Dedifferentiated amniotic fluid mesenchymal stem cell (primary cell): Measurements from ENCODE around the gene MND1.
"Not testable (repeated sequence)": the region's sequence is repeated elsewhere in the genome, so short reads cannot be mapped to it uniquely, and the experiment has no call there.

Experiments used
- DNase-seq: peaks from one replicate; pipeline ENCODE4 v3.0.0-alpha.2; 2016; ENCODE audit errors: extremely low spot score

The MND1 gene

DNA sequence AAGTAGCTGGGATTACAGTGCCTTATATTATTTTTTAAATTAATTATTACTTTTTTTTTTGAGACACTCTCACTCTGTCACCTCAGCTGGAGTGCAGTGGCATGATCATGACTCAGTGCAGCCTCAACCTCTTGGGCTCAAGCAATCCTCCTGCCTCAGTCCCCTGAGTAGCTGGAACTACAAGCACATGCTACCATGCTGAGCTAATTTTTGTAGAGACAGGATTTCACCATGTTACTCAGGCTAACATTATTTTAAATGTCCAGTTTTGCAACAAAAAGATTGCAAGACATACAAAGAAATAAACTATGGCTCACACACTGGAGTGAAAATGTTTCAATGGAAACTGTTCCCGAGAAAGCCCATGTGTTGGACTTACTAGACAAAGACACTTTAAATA is 59.2 kb downstream of the MND1 start:
- DNase-seq, result no peak

DNA sequence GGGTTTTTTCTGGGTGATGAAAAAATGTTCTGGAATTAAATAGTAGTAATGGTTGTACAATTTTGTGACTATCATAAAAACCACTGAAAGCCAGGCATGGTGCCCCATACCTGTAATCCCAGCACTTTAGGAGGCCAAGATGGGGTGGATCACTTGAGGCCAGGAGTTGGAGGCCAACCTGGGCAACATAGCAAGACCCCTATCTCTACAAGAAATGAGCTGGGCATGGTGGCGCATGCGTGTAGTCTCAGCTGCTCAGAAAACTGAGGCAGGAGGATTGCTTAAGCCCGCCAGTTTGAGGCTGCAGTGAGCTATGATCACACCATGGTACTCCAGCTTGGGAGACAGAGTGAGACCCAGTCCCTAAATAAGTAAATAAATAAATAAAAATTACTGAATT is 63.4 kb downstream of the MND1 start:
- DNase-seq, result no peak

DNA sequence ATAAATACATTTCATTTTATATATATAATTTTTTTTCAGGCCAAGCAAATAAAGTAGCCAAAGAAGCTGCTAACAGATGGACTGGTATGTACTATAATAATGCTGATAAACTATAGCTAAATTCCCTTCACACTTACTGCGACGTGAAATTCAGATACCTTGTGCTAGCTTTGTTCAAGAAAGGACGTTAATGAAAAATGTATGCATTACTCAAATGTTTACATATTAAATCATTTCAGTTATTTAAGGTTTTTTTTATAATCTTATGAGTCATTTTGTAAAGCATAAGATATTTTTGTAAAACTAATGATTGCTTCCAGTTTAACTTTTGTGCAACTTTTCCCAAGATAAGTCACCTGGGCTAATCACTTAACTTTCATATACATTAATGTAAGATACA is 64.4 kb downstream of the MND1 start:
- DNase-seq, result no peak

DNA sequence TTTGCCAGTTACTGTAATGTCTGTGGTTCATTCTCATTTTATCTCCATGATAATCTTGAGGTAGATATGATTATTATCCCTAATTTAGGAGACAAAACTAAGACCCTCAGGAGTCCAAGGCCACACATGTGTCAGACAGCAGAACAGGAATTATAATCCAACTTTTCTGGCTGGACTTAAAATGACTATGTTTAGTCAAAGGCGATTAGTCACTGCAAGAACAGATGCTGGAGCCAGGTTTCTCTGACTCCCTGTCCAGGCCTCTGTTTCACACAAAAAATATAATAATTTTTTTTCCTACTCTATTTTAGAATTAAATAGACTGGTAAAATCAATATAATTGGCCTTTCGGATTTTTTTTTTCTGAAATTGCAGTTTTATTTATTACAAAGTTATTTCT is 64.9 kb downstream of the MND1 start:
- DNase-seq, result peak; percentile 47

DNA sequence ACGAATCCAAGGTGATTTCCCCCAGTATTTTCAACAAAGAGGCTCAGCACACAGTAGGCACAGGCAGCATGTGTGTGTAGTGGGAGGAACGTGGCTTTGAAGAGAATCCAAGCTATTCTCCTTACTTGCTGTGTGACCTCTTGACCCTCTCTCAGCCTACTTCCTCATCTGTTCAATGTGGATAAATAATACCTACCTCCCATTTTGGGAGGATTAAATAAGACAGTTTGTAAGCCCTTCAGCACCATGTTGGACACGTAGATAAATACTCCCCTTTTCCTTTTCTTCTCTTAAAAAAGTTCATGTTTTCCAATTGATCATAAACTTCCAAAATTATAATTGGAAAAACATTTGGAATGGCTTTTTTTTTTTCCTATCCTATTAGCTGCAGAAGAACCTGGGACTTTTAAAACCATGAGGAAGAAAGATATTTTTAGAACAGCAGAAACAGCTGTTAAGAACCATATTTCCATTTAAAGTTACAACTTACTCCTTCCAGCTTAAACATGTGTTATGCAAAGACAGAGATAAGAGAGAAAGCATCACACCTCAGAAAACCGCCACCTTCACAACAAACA is 65.5 kb downstream of the MND1 start:
- DNase-seq, result no peak

DNA sequence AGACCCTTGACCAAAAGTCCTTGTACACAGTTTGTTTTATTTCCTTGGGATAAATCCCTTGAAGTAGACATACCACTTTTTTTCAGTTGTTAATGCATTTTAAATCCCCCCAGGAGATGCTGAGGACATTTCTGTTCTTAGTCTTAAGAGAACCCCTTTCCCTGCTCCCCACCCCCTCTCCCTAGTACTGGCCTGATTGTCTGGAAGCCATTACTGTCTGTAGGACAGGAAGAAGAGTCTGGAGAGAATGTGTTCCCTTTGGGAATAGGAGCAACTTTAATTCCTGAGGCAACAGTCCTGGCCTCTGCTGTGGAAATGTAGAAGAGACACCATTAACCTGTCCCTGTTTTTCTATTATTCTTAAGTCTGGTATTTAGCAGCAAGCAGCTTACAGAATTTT is 69.4 kb downstream of the MND1 start:
- DNase-seq, result no peak

DNA sequence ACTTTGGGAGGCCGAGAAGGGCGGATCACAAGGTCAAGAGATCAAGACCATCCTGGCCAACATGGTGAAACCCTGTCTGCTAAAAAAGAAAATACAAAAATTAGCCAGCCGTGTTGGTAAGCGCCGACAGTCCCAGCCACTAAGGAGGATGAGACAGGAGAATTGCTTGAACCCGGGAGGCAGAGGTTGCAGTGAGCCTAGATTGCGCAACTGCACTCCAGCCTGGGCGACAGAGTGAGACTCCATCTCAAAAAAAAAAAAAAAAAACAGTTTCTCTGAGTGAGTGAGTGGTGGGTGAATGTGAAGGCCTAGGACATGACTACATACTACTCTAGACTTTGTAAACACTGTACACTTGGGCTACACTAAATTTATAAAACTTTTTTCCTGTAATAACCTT is 72.0 kb downstream of the MND1 start:
- not testable (repeated sequence) for DNase-seq

DNA sequence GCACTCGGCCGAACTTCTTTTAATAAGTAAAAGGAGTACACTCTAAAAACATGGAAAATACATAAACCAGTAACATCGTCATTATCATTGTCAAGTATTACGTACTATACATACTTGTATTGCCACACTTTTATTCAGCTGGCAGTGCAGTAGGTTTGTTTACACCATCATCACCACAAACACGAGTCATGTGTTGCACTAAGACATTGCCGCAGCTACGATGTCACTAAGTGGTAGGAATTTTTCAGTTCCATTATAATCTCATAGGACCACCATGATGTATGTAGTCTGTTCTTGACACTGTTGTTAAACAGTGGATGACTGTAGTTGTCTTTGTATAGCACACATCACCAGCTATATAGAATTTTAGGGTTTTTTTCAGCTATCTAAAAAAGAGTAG is 73.6 kb downstream of the MND1 start:
- DNase-seq, result no peak

DNA sequence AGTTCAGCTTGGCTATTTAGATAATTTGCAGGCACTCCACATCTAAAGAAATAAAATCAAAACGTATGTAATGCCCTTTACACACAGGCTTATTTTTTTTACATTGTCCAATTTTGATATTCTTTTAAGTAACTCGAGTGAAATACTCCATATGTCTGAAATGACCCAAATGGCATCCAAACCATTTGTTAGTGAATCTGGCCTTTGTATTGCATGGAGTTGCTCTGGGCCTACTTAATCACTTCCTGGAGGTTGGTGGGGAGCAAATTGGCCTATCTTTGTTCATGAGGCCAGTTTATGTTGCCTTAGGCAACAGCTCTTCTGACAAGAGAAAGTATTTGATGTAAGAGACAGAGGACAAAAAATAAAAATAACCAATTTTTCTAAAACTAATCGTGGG is 74.1 kb downstream of the MND1 start:
- no peak for DNase-seq

DNA sequence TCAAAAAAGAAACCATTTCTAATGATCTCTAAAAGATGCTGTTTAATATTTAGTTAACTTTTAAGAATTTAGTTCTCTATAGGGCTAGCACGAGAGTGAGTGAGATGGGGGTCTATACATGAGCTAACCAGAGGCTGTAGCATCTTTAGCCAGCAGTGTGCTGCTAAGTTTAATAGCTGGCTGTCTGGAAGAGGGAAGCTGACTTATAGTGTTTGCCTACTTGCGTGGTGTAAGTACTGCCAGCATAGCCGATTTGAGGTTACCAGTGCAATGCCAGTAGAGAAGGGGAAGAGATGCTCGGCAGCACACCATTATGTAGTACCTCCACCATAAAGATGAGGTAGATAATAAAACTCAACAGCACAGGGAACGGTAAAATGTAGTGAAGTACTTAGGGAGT is 74.5 kb downstream of the MND1 start:
- no peak for DNase-seq

DNA sequence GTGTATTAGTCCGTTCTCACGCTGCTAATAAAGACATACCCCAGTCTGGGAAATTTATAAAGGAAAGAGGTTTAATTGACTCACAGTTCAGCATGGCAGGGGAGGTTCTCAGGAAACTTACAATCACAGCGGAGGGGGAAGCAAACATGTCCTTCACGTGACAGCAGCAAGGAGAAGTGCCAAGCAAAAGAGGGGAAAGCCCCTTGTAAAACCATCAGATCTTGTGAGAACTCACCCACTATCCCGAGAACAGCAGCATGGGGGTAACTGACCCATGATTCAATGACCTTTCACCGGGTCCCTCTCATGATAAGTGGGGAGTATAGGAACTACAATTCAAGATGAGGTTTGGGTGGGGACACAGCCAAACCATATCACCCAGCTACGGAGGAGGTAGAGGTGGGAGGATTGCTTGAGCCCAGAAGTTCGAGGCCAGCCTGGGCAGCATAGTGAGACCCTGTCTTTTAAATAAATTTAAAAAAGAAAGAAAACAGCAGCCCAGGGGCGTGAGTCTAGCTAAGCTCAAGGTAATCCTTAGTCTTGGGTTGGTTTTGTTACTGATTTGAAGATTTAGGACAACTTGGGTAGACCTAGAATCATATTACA is 75.3 kb downstream of the MND1 start:
- no peak for DNase-seq

DNA sequence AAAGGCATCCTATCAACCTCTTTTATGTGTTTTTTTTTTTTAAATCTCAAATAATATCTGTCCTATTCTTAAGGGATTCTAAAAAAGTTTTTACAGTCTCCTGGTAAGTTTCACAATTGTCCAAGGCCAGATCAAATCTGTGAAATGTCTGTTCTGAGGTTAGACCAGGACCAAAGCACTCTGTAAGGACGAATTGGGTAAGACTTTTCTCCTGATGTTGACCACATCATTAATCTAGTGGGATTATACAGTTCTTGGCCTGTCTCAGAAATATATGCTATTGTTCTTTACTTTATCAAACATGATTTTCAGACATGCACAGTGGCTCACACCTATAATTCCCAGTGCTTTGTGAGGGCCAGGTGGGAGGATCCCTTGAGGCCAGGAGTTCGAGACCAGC is 75.9 kb downstream of the MND1 start:
- DNase-seq, result no peak

DNA sequence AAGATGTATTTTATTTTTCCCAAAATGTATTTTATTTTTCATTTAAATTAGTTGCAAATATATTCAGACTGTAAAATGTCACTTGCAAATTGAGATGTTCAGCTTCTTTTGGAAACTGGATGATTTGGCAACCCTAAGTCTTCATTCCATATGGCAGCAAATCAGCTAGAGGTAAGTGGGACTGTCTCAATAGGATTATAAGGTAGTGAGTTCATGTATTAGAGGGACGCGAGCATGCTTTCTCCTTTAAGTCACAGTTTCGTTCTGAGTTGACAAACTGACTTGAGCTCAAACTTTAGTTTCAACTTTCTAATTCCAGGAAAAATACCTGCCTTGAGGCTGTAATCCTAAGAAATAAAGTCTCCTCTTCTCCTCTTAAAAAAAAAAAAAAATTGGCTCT is 77.5 kb downstream of the MND1 start:
- no peak for DNase-seq

DNA sequence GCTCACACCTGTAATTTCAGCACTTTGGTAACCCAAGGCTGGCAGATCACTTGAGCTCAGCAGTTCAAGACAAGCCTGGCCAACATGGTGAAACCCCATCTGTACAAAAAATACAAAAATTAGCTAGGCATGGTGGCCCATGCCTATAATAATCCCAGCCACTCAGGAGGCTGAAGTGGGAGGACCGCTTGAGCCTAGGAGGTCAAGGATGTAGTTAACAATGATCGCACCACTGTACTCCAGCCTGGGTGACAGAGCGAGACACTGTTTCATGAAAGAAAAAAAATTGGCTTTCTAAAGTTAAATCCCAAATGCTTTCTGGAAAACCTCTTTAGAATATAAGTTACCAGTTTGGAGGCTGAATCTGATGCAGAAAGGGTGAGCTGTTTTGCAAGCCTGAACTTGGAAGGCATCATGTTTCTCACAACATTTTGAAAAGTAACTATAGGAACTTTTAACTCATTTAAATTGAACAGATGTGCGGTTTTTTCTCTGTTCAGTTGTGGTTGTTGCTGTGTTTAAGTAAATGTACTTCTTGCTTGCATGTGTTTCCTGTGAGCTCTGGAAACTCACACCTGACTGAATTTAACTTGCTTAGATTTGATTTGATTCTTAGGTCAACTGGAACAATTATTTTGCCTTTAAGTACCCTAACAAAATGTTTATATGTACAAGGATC is 81.9 kb downstream of the MND1 start:
- no peak for DNase-seq

DNA sequence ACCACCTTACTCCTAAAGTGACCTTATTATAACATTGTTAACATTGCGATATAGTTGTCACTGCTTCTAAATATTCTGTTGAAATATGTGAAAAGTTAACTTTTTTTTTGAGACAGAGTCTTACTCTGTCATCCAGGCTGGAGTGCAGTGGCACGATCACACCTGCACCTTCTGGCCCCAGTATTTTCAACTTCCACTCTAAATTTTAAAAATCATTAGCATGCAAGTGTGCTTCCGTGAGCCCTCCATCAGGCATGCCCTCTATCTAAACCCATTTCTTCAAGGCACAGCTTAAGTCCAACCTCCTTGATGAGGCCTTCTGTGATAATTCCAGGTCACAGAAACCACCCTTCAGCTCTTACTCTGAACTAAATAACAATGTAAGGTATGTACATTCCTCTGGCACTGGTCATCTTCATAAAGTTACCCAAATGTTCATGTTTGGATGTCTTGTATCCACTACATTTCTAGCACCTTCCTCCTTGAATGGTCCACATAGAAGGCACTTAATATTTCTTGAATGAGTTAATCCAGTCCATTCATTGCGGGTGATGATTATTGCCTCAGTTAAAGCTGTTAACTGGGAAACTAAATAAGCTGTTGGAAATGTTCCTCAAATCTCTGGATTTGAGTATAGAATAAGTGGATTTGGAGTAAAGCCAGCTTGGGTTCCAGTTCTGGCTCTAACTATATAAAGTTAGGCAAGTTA is 83.0 kb downstream of the MND1 start:
- no peak for DNase-seq

DNA sequence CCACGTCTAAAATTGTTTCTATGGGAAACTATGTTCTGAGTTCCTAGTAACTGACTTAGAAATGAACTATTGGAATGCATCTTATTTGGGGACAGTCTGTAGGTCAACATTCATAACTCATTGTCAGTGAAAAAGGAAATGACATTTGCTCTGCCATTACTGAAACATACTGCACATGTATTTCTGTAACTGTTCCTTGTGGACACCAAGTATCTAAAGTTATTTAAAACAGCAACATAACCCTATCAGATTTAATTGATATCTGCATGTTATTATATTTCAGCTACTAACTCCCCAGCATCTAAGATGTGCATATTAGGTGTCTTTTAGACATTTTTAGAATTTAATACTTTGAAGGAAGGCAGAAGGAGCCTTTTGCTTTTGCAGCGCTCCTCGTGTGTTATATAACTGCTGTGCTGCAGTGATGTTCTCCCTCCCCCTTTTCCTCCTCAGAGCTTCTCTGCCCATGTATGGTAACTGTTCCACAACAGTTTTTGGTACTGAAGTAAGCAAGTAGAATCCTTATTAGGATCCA is 84.5 kb downstream of the MND1 start:
- no peak for DNase-seq

DNA sequence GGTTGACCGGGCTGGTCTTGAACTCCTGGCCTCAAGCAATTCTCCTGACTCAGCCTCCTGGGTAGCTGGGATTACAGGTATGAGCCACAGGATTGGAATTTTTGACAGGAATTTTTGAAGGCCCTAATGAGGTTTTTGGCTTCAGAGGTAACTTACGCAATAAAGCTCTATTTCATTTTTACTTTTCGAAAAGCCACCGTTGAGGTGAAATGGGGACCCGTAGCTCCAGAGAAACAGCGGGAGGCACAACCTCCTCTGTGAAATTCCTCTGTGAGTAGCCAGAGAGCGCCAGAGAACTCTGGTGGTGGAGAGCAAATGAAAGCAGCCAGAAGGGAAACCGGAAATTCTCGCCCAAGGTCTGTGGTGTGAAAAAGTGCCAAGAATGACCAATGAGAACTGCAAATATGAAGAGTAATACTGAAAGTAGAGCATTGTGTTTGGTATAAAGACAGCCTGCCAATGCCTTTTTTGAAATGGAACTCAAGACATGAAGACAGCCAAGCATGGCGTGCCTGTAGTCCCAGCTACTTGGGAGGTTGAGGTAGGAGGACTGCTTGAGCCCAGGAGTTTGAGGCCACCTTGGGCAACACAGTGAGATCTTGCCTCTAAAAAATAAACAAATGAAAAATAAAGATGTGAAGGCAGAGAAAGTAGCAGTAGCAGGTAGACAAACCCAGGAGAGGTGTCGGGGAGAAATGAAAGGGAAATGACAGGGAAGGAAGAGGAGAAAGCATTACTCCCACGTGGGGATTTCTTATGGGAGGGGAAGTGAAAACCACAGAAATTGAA is 88.7 kb downstream of the MND1 start:
- DNase-seq, result no peak

DNA sequence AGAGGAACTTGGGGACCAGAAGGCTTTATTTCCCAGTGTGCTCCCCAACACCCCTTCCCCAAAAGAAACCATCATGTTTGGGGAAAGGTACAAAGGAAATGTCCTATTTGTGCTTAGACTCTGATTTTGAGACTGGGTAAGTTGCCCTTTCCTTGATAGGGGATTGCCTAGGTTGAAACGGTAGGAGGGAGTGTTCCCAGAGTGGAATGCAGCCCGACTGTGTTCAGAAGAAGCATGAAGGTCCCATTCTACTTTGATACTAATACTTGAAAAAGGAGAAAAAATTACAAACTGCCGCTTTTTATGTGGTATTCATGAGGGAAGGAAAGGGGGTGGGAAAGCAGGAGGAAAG is 89.2 kb downstream of the MND1 start:
- DNase-seq, result no peak

DNA sequence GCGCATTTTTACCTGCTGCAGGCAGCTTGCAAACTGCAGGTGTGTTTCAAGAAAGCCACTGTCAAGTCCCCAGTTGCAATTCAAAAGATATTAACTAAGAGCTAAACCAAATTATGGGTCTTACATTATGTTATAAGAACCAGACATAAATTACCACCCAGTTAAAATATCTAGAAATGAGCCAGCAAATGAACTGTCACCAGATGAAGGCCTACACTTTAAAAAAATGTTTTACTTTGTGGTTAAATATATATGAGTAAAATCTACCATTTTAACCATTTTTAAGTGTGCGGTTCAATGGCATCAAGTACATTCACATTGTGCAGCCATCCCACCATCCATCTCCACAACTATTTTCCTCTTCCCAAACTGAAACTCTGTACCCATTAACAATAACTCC is 89.7 kb downstream of the MND1 start:
- no peak for DNase-seq

DNA sequence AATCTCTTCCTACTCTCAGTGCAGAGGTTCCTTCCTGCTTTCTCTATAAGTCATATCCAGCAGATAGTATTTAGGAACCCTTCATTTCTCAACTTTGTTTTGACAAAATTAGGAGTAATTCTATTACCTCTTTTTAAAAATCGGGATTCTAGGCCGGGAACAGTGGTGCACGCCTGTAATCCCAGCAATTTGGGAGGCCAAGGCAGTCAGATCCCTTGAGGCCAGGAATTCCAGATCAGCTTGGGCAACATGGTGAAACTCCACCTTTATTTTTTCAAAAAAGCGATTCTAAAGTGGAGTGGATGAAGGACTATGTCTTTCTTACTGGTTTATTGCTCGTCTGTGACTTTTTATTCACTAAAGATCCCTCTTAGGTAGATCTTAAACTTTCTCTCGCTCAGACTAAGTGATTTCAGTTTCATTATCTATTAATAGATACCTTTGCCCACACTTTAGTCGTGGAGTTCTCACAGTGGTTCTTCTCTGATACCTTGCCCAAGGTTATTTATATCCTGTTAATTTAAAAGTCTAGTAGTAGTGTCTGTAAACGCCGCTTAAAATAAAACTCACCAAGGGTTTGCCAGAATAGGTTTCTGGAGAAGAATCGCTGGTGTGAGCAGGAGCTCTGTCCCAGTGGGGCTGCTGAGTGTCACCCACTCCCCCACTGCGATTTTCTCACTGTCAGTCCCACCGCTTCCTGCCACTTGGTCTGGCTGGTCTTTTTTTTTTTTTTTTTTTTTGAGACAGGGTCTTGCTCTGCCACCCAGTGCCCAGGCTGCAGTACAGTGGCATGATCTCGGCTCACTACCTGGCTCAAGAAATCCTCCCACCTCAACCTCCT is 94.6 kb downstream of the MND1 start:
- DNase-seq, result no peak

DNA sequence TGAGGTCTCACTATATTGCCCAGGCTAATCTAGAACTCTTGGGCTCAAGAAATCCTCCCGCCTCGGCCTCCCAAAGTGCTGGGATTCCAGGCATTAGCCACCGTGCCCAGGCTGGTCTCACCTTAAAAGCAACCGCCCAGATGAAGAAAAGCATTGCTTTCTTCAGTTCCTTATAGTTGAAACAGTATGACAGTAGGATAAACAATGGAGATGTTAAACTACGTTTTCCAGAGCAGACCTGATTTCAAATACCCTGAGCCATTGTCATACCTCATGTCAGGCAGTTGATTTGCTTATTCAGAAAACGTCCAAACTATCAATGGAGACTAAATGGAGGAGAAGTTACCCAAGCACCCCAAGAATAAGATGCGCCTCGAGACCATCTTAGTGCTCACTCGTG is 95.3 kb downstream of the MND1 start:
- no peak for DNase-seq
